Breast epithelium (tissue), 3 donors: Measurements from ENCODE around the gene RIMBP2.

ENCODE experiments used
- POLR2A ChIP-seq: fragments of 450-650 bp; IDR thresholded peaks from one replicate; pipeline ENCODE4 v1.6.1; 2016; ENCODE audit warnings: antibody characterized with exemption, mild to moderate bottlenecking, moderate library complexity
- TF ChIP-seq, protein P1 (sequence below), 3 donors: fragments of 450-650 bp; IDR thresholded peaks; one replicate each; pipeline ENCODE4 v1.5.1; 2016 to 2017; ENCODE audit warnings: antibody characterized with exemption in 3 of 3, mild to moderate bottlenecking in 3 of 3, moderate library complexity in 3 of 3

DNA sequence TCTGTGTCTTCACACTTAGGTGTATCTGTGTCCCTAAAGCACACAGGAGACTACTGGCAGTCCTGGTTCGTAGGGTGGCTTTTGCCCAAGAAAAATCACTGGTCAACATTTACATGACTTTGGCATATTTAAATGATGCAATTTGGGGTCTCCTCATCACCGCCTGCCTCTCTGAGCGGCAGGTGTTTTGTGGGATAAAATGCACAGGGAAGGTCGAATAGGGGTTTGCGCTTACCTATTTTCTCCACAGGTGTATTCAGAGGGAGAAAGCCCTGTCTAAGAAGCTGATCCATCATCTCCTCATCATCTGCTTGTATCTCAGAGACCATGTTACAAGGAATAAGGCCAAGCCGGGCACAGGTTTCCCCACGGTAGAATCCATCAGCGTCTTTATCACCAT lies 303.7 kb downstream of the RIMBP2 start:
- TF ChIP-seq, protein P1, sequence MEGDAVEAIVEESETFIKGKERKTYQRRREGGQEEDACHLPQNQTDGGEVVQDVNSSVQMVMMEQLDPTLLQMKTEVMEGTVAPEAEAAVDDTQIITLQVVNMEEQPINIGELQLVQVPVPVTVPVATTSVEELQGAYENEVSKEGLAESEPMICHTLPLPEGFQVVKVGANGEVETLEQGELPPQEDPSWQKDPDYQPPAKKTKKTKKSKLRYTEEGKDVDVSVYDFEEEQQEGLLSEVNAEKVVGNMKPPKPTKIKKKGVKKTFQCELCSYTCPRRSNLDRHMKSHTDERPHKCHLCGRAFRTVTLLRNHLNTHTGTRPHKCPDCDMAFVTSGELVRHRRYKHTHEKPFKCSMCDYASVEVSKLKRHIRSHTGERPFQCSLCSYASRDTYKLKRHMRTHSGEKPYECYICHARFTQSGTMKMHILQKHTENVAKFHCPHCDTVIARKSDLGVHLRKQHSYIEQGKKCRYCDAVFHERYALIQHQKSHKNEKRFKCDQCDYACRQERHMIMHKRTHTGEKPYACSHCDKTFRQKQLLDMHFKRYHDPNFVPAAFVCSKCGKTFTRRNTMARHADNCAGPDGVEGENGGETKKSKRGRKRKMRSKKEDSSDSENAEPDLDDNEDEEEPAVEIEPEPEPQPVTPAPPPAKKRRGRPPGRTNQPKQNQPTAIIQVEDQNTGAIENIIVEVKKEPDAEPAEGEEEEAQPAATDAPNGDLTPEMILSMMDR (IDR thresholded peaks at IDR 0.05) = no peak
- no peak for TF ChIP-seq POLR2A
